HG02623 (cell line): ENCODE data around the gene ADAMTSL3.
"Not testable (repeated sequence)": the region's sequence is repeated elsewhere in the genome, so short reads cannot be mapped to it uniquely, and the experiment has no call there.

Experiments used
- ATAC-seq: cut with Tn5 transposase; IDR thresholded peaks from one replicate; pipeline ENCODE4 v1.9.1; 2021; ENCODE audit warnings: moderate library complexity; ENCODE audit not compliant: unreplicated experiment

The ADAMTSL3 gene

DNA sequence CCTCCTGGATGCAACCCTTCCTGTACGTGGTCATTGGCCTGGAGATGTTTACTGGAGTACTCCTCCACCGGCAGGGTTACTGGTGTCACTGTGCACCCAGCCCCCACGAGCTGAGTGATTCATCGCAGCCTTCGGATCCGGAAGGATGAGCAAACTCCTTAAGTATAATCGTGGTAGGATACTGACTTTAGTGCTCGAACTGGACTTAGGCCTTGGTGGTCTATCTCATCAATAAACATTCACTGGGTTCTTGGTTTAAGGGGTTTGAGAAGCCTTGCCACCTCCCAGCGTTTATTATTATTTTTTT lies 426.8 kb downstream of the ADAMTSL3 start:
- not testable (repeated sequence) for ATAC-seq

DNA sequence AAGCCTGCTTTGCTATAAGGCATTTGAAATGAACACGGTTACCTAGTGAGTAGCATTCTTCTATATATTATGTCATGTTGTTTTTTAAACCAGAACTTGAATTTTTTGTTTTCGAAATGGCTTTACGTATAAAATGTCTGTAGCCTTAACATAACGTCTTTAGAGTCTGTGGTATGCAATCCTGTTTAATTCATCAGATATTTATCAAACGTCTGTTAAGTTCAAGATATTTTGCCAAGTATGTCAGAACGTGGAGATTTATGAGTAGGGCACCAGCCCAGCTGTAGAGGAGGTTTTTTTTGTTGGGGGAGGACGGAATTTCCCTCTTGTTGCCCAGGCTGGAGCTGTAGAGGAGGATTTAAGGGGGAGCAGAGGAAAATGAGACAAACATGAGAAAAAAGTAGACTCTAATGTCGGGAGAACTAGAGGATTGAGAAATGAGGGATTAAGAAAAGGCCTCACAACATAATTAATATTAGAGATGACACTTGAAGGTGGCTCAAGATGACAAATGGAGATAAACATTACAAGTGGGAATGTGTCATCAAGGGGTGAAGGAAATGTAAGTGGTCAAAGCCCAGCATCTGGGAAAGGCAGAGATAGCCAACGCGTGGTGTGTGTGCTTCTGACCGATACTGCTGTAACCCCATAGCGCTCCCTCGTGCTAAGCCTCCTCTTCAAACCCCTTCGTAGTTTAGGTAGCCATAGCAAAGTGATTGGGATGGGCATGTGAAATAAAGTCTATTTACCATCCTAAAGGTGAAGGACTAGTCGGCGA lies 427.7 kb downstream of the ADAMTSL3 start:
- ATAC-seq: no peak

DNA sequence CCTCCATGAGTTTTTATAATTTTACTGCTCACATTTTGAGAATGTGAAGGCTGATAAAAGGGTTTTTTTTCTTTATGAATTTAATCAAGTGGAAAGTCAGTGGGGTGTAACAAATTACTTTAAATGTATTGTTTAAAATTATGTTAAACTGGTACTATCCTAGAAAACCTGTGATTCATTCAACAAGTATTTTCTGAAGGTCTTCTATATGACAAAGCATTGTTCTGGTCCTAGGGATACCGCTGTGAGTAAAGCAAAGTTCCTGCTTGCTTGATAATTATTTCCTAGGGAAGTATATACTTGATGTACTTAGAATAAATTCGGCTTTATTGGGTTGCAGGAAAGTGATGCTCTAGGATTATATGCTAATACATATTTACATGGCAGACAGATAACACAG lies 428.8 kb downstream of the ADAMTSL3 start:
- no peak for ATAC-seq

DNA sequence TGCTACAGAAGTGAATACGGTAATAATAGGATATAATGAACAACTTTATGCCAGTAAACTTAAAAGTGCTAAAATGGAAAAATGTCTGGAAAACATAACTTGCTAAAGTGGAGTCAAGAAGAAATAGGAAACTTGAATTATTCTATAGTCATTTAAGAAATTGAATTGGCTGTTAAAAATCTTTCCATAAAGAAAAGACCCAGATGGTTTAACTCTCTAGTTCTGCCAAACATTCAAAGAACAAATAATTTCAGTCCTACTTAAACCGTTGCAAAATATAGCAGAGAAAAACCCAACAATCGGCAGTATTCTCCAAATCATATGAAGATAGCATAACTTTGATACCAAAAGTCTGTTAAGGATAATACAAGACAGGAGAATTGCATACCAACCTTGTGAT lies 432.1 kb downstream of the ADAMTSL3 start:
- not testable (repeated sequence) for ATAC-seq
